HS-27A (cell line): ENCODE results near the gene TAS2R38.

ENCODE experiments used
- DNase-seq: peaks from one replicate; pipeline ENCODE4 v3.0.0-alpha.2; 2012; ENCODE audit warnings: low read depth, missing footprints

Gene TAS2R38

GRCh38 chr7:141975806-141976523 lies 2.4 kb upstream of the TAS2R38 start:
- DNase-seq: peak; percentile 26

- DNase-seq: no peak
Observed at GRCh38 chr7:141974831-141975230, 1.3 kb upstream of the TAS2R38 start.

GRCh38 chr7:141960687-141961422 lies 12.7 kb downstream of the TAS2R38 start:
- DNase-seq: no peak

GRCh38 chr7:141956084-141956483 lies 17.5 kb downstream of the TAS2R38 start:
- no peak for DNase-seq

GRCh38 chr7:141954334-141954733 lies 19.2 kb downstream of the TAS2R38 start:
- no peak for DNase-seq

- no peak for DNase-seq
Observed at GRCh38 chr7:141952461-141952860, 21.1 kb downstream of the TAS2R38 start.

- no peak for DNase-seq
Observed at GRCh38 chr7:141950806-141951205, 22.8 kb downstream of the TAS2R38 start.

- no peak for DNase-seq
Observed at GRCh38 chr7:141949911-141950310, 23.7 kb downstream of the TAS2R38 start.

- no peak for DNase-seq
Observed at GRCh38 chr7:141949451-141949850, 24.1 kb downstream of the TAS2R38 start.

GRCh38 chr7:141949021-141949420 lies 24.6 kb downstream of the TAS2R38 start:
- no peak for DNase-seq

- no peak for DNase-seq
Observed at GRCh38 chr7:141946796-141947195, 26.8 kb downstream of the TAS2R38 start, which contains the start of gene CLEC5A. Gene CLEC5A, minus strand, starts transcription at chr7:141946974. Its CDS starts 682 bp downstream, at chr7:141946292.

GRCh38 chr7:141945356-141945755 lies 28.2 kb downstream of the TAS2R38 start:
- DNase-seq: no peak

- DNase-seq: no peak
Observed at GRCh38 chr7:141944811-141945210, 28.8 kb downstream of the TAS2R38 start.

GRCh38 chr7:141943846-141944245 lies 29.7 kb downstream of the TAS2R38 start:
- DNase-seq: no peak

GRCh38 chr7:141941075-141941474 lies 32.5 kb downstream of the TAS2R38 start:
- no peak for DNase-seq

- no peak for DNase-seq
Observed at GRCh38 chr7:141930211-141930610, 43.4 kb downstream of the TAS2R38 start.

- DNase-seq: no peak
Observed at GRCh38 chr7:141928845-141929195, 44.8 kb downstream of the TAS2R38 start.

GRCh38 chr7:141928146-141928844 lies 45.3 kb downstream of the TAS2R38 start:
- no peak for DNase-seq
